GM23338 (cell line): ENCODE measurements around the gene ADAP1. TPM values are rescaled to one million over a fixed set of nuclear protein-coding genes. Genes with fewer than 3 reads are reported as not detected.

Experiments used
- ATAC-seq: fragments of 200-7000 bp; cut with Tn5 transposase; 3 replicates; pipeline ENCODE4 v1.9.1; 2020
- DNase-seq: peaks from one replicate; pipeline ENCODE4 v3.0.0-alpha.2; 2015; ENCODE audit warnings: low spot score
- H2AFZ ChIP-seq: fragments of 200-600 bp; sonication (generic); 2 replicates; pipeline ENCODE4 v1.8.0; 2016; ENCODE audit warnings: antibody characterized with exemption, mild to moderate bottlenecking, moderate library complexity
- H3F3A ChIP-seq: fragments of 200-600 bp; sonication (generic); replicated peaks from 2 replicates; pipeline ENCODE4 v1.8.0; 2017; ENCODE audit warnings: antibody characterized with exemption, mixed run types, low read depth
- H3K27ac ChIP-seq: fragments of 200-600 bp; sonication (generic); 2 replicates; pipeline ENCODE4 v1.6.1; 2016; ENCODE audit warnings: low read depth
- H3K27me3 ChIP-seq: fragments of 200-600 bp; sonication (generic); 2 replicates; pipeline ENCODE4 v1.8.0; 2016; ENCODE audit warnings: mild to moderate bottlenecking, mixed run types, moderate library complexity; ENCODE audit not compliant: insufficient read depth
- H3K36me3 ChIP-seq: fragments of 200-600 bp; sonication (generic); 2 replicates; pipeline ENCODE4 v1.8.0; 2016; ENCODE audit warnings: mild to moderate bottlenecking; ENCODE audit not compliant: insufficient read depth
- H3K4me1 ChIP-seq: fragments of 200-600 bp; sonication (generic); 2 replicates; pipeline ENCODE4 v1.8.0; 2016; ENCODE audit warnings: mild to moderate bottlenecking, moderate library complexity; ENCODE audit not compliant: insufficient read depth
- H3K4me2 ChIP-seq: fragments of 200-600 bp; sonication (generic); 2 replicates; pipeline ENCODE4 v1.7.1; 2017; ENCODE audit warnings: mixed run types
- H3K4me3 ChIP-seq: fragments of 200-600 bp; sonication (generic); 2 replicates; pipeline ENCODE4 v1.6.1; 2016; ENCODE audit warnings: mixed run types
- H3K79me2 ChIP-seq: fragments of 200-600 bp; sonication (generic); replicated peaks from 2 replicates; pipeline ENCODE4 v1.8.0; 2017; ENCODE audit warnings: mild to moderate bottlenecking; ENCODE audit not compliant: insufficient read depth
- H3K9me2 ChIP-seq: fragments of 200-600 bp; sonication (generic); 2 replicates; pipeline ENCODE4 v1.8.0; 2017; ENCODE audit not compliant: insufficient read depth
- H4K20me1 ChIP-seq: fragments of 200-600 bp; sonication (generic); replicated peaks from 2 replicates; pipeline ENCODE4 v1.8.0; 2017; ENCODE audit warnings: mild to moderate bottlenecking; ENCODE audit not compliant: insufficient read depth
- H3K27ac Mint-ChIP-seq: 2 replicates; pipeline ENCODE4 v1.8.0; 2020; ENCODE audit warnings: inconsistent platforms, mild to moderate bottlenecking, moderate library complexity, mixed read lengths
- H3K27me3 Mint-ChIP-seq: 3 replicates; pipeline ENCODE4 v1.8.0; 2022; ENCODE audit warnings: low read depth, mild to moderate bottlenecking, moderate library complexity, mixed read lengths, inconsistent platforms; ENCODE audit not compliant: insufficient read depth, poor library complexity
- H3K36me3 Mint-ChIP-seq: 3 replicates; pipeline ENCODE4 v1.8.0; 2021; ENCODE audit warnings: low read depth, mild to moderate bottlenecking, inconsistent platforms, moderate library complexity, mixed read lengths
- H3K4me1 Mint-ChIP-seq: 3 replicates; pipeline ENCODE4 v1.8.0; 2020; ENCODE audit warnings: mild to moderate bottlenecking, inconsistent platforms, mixed read lengths
- H3K4me3 Mint-ChIP-seq: 3 replicates; pipeline ENCODE4 v1.8.0; 2021; ENCODE audit warnings: moderate library complexity, mild to moderate bottlenecking, inconsistent platforms, mixed read lengths
- H3K9me3 Mint-ChIP-seq: 3 replicates; pipeline ENCODE4 v1.8.0; 2020; ENCODE audit warnings: moderate library complexity, mild to moderate bottlenecking, inconsistent platforms, mixed read lengths
- EZH2 ChIP-seq: fragments of 200-600 bp; sonication (generic); IDR thresholded peaks from one replicate; pipeline ENCODE4 v1.8.0; 2017; ENCODE audit warnings: antibody characterized with exemption, mild to moderate bottlenecking, low read depth; ENCODE audit not compliant: unreplicated experiment
- NANOG ChIP-seq: IDR thresholded peaks from 2 replicates; pipeline ENCODE4 v1.6.1; 2016; ENCODE audit warnings: antibody characterized with exemption, borderline replicate concordance
- POLR2AphosphoS5 ChIP-seq: IDR thresholded peaks from 2 replicates; pipeline ENCODE4 v1.6.1; 2016; ENCODE audit warnings: antibody characterized with exemption, low read depth
- STAT1 ChIP-seq: IDR thresholded peaks from one replicate; pipeline ENCODE4 v1.6.1; 2016; ENCODE audit warnings: antibody characterized with exemption; ENCODE audit not compliant: unreplicated experiment
- ZNF462 ChIP-seq: fragments of 250-450 bp; sonication (Bioruptor Pico); IDR thresholded peaks from 2 replicates; pipeline ENCODE4 v1.5.0; 2020; ENCODE audit warnings: mild to moderate bottlenecking, moderate library complexity
- polyA plus RNA-seq: library from polyadenylated mRNA; unstranded; fragments of >200 nt; fragmentation: Nextera tagmentation; extraction: Ambion mirVana; gene quantifications from 2 replicates; pipeline ENCODE4 v1.2.1, GENCODE V29; 2016
- total RNA-seq: library from RNA; depleted of rRNA; stranded (reverse); fragments of >200 nt; shearing (Covaris generic); gene quantifications from 2 replicates; pipeline ENCODE4 v1.2.3, GENCODE V29; 2014
- TF ChIP-seq, protein P1 (sequence below): IDR thresholded peaks from one replicate; pipeline ENCODE4 v1.6.1; 2018; ENCODE audit warnings: antibody characterized with exemption; ENCODE audit not compliant: unreplicated experiment

Gene ADAP1
- total and polyA plus RNA-seq, 2 experiments from 2014 or later = 2.2 to 9.6 TPM

DNA sequence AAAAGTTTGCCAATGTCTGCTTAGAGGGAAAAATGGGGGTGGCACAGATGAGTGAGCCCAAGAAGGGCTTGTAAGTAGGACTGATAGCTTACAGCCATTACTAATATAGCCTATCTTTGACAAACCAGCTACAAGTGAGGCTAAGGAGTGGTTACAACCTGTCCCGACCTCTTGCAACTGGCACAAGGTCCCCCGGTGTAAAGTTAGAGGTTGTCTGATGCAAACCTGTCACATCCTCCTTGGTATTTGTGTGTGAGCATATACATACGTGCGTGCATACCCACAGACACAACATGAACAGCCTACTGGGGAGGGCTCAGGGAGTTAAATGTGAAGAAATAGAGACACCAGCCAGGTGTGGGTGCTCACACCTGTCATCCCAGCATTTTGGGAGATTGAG is 14.6 kb downstream of the ADAP1 start (continued):
- TF ChIP-seq ZNF462 (CRISPR knock-in tag) = no peak
- TF ChIP-seq STAT1 = no peak

- Histone ChIP-seq H3K36me3 (no peaks in the 10 kb centered on the region), H3F3A (no peaks in the 10 kb centered on the region), H3K4me3 (no peak overlapping the region), H4K20me1 (no peaks in the 10 kb centered on the region), H2AFZ (no peak overlapping the region), H3K4me2 (no peak overlapping the region), H3K27ac (no peak overlapping the region), H3K4me1 (no peaks in the 10 kb centered on the region), H3K79me2 (no peaks in the 10 kb centered on the region), H3K9me2 (no peaks in the 10 kb centered on the region), H3K27me3 (peaks cover 8% of the 10 kb centered on the region; the same call in 1 of the 2 replicates)
- H3K9me3 Mint-ChIP-seq = peaks cover 5% of the 10 kb centered on the region
- ATAC-seq (no peak), DNase-seq (no peak)
- no peak overlapping the region for H3K27ac Mint-ChIP-seq
- peaks cover 7% of the 10 kb centered on the region for H3K27me3 Mint-ChIP-seq
- H3K4me1 Mint-ChIP-seq = no peaks in the 10 kb centered on the region; the same call in 2 of the 3 replicates
- H3K4me3 Mint-ChIP-seq = no peak overlapping the region
- H3K36me3 Mint-ChIP-seq = no peaks in the 10 kb centered on the region; the same call in 2 of the 3 replicates
- TF ChIP-seq STAT1 (no peak), NANOG (no peak), EZH2 (no peak), POLR2AphosphoS5 (no peak)
- TF ChIP-seq, protein P1, sequence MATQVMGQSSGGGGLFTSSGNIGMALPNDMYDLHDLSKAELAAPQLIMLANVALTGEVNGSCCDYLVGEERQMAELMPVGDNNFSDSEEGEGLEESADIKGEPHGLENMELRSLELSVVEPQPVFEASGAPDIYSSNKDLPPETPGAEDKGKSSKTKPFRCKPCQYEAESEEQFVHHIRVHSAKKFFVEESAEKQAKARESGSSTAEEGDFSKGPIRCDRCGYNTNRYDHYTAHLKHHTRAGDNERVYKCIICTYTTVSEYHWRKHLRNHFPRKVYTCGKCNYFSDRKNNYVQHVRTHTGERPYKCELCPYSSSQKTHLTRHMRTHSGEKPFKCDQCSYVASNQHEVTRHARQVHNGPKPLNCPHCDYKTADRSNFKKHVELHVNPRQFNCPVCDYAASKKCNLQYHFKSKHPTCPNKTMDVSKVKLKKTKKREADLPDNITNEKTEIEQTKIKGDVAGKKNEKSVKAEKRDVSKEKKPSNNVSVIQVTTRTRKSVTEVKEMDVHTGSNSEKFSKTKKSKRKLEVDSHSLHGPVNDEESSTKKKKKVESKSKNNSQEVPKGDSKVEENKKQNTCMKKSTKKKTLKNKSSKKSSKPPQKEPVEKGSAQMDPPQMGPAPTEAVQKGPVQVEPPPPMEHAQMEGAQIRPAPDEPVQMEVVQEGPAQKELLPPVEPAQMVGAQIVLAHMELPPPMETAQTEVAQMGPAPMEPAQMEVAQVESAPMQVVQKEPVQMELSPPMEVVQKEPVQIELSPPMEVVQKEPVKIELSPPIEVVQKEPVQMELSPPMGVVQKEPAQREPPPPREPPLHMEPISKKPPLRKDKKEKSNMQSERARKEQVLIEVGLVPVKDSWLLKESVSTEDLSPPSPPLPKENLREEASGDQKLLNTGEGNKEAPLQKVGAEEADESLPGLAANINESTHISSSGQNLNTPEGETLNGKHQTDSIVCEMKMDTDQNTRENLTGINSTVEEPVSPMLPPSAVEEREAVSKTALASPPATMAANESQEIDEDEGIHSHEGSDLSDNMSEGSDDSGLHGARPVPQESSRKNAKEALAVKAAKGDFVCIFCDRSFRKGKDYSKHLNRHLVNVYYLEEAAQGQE = no peak
These were observed 15.8 kb downstream of the ADAP1 start for GRCh38 chr7:938546-939185.
